AG08396 (cell line): Measurements from ENCODE around the gene SAMD4A.

Experiments used
- DNase-seq: peaks from one replicate; pipeline ENCODE4 v3.0.0; 2012; ENCODE audit warnings: low spot score, mixed read lengths

SAMD4A gene

DNA sequence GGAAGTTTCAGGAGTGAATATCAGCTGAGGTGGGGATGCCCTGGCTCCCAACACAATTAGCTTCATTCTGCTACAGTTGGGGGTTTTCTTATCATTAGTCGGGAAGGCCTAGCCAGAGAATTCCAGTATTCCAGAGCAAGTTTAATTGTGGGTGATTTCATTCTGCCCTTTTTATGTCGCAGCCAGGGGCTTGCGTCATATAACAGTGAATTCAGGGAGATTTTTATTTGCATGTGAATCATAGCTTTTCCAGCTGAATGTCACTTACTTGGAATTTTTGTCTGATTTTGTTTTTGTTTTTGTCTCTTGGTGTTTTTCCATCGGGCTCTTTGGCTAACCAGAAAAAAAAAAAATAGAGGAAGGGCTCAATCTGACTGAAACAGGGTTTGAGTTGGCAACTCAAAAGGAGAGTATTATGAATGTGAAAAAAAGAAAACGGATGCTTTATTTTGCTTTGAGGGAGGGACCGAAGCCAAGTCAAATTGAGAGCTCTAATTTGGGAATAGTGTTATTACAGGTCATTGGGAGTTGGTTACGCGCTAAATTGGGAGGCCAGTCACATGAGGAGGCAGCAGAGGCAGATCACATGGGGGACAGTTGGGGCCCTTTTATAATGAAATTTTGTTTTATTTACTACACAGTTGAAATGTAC is 119.4 kb downstream of the SAMD4A start:
- peak; percentile 33 for DNase-seq

GRCh38 chr14:54686871-54687749 is 120.2 kb downstream of the SAMD4A start:
- no peak for DNase-seq

- no peak for DNase-seq
Observed at GRCh38 chr14:54687750-54688119, 120.8 kb downstream of the SAMD4A start.

DNA sequence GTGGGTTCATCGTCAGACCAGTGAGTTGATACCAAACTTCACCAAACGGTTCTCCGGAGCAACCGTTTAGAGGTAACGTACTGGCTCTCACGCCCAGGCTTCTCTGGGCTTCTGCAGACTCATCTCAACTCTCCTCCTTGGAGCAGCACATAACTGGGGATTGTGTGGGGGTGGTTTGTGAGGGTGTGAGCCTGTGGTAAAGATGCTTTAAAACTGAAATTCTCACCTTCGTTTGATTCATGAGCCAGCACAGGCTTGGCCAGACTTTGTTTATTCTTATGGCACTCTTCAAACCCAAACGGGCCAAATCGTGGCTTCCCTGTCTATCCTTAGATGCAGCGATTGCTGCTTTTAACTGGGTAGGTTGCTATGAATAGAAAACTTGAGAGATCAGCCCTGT is 121.3 kb downstream of the SAMD4A start:
- no peak for DNase-seq

DNA sequence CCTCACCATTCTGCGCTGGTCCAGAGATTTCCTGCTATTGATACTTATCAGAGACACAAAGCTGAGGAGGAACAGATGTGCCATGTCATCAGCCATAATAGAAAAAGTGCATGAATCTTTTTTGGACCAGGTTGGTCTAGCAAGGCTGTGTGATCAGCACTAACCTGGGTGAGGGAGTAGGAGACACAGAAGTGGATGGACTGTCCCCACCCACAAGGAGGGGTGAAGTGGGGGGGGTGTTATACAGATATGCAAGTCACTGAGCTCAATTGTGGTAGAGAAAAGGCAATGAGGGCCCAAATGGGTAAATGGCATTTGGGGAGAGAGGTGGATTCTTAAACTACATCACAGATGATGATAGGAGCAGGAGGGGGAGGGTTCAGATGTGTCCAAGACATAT is 123.0 kb downstream of the SAMD4A start:
- no peak for DNase-seq

DNA sequence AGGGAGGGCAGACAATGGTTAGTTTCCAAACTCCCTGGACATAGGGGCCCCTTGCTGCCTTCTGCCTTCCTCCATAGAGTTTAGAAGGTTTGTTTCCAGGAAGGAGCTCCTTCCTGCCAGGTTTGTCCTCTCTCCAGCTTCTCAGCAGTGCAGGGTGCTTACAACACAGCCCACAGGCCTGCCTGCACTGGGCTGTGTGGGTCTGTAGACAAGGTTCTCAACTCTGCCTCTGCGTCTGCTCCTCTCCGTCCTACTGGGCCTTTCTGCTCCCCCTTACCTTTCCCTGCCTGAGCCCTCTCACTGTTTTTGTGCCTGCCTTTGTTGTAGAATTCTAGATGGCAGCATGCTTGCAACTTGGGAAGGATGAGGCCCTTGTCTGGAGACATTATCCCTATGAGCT is 124.0 kb downstream of the SAMD4A start:
- DNase-seq: no peak

GRCh38 chr14:54691525-54692283 is 124.8 kb downstream of the SAMD4A start:
- DNase-seq: peak; percentile 58

DNA sequence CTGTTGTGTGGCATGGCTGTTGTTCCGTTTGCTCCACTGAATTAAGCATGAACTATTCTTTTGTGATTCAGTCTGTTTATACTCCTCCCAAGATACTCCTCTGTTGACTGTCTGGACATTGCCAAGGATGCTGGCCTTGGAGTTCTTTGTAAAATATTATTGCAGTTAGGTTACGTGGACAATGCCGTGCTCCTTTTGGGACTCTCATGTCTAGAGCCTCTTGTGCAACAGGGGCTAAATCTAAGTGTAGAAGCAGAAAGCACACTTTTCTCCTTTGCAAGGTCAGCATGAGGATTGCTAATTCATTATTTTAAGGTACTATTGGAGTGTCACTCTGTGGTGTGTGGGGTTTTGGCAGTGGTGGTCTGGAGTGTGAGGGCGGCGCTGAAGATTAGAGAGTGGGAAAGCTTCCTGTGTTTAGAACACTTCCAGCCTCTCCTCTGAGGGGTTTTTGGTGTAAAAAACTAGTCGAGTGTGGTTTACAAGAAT is 125.4 kb downstream of the SAMD4A start:
- no peak for DNase-seq

- no peak for DNase-seq
Observed at GRCh38 chr14:54693761-54694160, 126.8 kb downstream of the SAMD4A start.

DNA sequence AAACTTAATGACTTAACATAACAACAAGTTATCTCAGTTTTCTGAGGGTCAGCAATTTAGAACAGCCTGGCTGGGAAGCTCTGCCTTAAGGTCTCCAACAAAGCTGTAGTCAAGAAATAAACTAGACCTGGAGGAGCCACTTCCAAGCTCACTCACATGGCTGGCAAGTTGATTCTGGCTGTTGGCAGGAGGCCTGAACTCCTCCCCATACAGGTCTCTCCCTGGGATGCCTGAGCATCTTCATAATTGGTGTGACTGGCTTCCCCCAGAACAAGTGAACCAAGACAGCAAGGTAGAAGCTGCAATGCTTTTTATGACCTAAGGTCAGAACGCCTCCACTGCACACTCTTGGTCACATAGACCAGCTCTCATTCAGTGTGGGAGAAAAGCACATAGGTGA is 128.3 kb downstream of the SAMD4A start:
- DNase-seq: no peak

GRCh38 chr14:54697001-54697400 is 130.1 kb downstream of the SAMD4A start:
- no peak for DNase-seq

GRCh38 chr14:54697803-54698202 is 130.9 kb downstream of the SAMD4A start:
- no peak for DNase-seq

DNA sequence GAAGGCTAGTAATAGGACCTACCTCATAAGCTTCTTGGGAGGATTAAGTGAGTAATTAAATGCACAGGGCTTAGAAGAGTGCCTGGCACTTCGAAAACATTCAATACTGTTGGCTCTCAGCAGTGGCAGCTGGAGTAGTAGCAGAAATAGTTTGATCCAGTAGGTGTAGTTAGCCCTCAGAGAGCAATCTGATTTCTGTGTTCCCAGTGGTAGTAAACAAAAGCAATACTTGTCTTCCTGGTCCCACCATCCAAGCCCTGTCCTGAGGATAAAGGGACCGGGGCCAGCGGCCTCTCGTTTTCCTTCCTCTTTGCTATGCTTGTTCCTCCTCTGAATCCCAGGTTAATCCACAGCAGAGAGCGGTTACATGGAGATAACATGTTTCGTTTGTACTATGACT is 131.6 kb downstream of the SAMD4A start:
- no peak for DNase-seq

- DNase-seq: no peak
Observed at GRCh38 chr14:54698966-54699530, 132.1 kb downstream of the SAMD4A start.

GRCh38 chr14:54699735-54700134 is 132.8 kb downstream of the SAMD4A start:
- DNase-seq: no peak

- no peak for DNase-seq
Observed at GRCh38 chr14:54700717-54701116, 133.8 kb downstream of the SAMD4A start.

DNA sequence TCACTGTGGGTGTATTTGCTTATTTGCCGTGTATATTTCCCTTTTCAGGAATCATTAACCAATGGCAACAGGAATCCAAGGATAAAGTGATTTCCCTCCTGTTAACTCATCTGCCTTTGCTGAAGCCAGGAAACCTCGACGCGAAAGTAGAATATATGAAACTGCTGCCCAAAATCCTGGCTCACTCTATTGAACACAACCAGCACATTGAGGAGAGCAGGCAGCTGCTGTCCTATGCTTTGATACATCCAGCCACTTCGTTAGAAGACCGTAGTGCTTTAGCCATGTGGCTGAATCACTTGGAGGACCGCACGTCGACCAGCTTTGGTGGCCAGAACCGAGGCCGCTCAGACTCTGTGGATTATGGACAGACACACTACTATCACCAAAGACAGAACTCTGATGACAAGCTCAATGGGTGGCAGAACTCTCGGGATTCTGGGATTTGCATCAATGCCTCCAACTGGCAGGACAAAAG is 135.1 kb downstream of the SAMD4A start:
- DNase-seq: no peak

DNA sequence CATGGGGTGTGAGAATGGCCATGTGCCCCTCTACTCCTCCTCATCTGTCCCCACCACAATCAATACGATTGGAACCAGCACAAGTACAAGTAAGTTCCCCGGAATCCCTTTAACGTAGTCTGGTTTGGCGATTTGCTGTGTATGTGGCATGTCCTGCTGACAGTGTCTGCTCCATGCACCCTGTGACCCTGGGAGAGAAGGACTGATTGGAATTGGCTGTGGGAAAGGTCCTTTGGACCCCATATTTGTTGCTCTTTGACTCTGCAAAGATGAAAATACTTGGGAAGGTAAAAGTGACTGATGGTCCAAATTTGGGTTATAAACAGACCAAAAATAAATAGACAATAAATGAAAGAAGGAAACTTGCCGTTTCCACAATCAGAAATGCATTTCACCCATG is 135.6 kb downstream of the SAMD4A start:
- no peak for DNase-seq

GRCh38 chr14:54703082-54703481 is 136.2 kb downstream of the SAMD4A start:
- DNase-seq: no peak

DNA sequence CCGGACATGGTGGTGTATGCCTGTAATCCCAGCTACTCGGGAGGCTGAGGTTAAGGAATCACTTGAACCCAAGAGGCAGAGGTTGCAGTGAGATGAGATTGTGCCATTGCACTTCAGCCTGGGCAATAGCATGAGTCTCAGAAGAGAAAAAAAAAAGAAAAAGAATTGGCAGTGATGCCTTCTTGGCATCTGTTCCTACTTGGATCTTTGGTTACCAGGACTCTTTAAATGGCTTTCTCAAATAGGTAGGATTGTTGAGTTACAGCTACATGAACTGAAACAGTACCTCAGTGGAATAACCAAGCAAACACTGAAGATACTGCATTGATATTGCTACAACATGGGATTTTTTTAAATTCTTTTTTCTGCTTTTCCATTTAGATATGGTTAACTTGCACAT is 136.8 kb downstream of the SAMD4A start:
- DNase-seq: no peak

DNA sequence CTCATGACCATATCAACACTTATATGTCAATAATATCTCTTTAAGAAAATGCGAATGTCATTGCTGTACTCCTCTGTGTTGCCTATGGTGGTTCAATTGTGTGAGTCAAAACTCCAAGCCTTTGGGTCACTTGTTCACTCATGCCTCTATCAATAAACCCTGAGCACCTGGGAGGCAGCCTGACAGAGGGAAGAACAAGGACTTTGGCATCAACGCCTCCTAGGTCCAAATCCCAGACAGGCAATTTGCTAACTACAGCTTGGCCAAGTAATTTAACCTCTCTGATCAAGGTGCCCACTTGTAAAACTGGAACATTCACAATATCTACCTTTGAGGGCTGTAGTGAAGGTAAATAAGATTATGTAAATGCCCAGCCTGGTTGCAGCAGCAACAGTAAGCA is 137.8 kb downstream of the SAMD4A start:
- no peak for DNase-seq

DNA sequence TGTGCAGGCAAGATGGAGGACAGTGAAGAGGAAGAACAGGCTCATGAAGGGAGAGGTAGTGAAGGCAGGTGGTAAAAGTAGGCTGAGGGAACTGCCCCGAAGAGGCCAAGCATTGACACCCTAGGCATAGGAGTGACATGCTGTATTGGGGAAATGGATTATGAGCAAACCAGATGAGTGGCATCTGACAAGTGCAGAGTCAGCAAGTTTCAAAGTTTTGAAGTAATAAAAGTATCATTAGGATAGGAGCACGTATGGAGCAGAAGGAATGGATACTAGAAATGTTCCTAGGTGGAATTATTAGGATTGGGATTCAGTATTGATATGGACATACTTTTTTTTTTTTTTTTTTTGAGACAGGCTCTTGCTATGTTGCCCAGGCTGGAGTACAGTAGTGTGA is 139.8 kb downstream of the SAMD4A start:
- no peak for DNase-seq
